HG02840 (cell line): ENCODE results near the gene COL7A1.
"Not testable (repeated sequence)": the region's sequence is repeated elsewhere in the genome, so short reads cannot be mapped to it uniquely, and the experiment has no call there.

Experiments
- ATAC-seq: cut with Tn5 transposase; IDR thresholded peaks from one replicate; pipeline ENCODE4 v1.9.1; 2021; ENCODE audit warnings: mild to moderate bottlenecking, moderate library complexity, moderate number of reproducible peaks; ENCODE audit not compliant: unreplicated experiment, low FRiP score

The COL7A1 gene

DNA sequence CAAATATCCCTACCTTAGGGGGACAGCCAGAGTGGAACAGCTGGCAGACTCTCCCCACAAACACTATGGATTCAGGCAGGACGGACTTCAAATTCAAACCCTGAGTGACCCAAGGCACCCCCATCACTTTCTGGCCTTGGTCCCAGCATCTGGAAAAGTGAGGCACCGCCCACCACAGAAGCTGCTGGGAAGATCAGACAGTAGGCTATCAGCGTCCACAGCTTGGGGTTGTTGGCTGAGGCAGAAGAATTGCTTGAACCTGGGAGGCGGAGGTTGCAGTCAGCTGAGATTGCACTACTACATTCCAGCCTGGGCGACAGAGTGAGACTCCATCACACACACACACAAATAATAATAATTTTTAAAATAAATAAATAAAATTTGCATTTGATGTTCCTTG is 47.0 kb downstream of the COL7A1 start:
- ATAC-seq: no peak

DNA sequence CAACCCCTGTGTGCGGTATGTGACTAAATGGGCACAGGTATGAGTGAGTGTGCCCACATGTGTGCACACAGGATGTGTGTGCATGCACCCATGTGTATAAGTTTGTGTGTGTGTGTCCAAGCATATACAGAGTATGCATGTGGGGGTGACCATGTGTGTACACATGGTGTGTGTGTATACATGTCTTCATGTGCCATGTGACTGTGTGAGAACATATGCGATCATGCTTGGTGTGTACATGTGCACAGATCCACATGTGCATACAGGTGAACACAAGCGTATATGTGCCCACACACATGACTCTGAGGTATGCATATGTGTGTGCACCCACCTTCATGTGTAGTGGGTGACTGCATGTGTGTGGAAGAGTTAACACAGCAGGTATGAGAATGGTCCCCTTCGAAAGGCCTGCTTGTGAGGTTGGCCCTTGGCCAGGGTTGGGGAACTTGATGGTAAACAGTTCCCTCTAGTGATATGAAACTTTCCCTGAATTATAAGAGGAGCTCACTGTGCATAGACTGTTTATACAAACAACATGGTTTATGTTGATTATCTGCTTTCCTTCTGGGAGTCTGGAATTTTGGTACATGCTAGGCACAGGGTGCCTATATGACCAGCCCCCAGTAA is 48.8 kb downstream of the COL7A1 start:
- no peak for ATAC-seq

DNA sequence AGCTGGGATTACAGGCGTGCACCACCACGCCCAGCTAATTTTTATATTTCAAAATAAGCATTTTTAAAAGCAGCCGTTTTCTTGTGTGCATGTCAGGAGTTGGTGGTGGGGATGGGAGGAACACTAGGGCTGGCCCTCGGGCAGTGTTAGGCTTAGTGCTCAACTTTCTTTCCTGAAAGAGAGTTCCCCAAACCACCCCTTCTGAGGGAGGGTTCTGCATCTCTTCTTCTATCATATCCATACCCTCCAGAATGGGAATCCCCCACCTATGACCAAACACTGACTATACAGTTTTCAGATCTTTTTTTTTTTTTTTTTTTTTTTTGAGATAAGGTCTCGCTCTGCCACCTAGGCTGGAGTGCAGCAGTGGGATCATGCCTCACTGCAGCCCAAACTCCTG is 51.0 kb downstream of the COL7A1 start:
- no peak for ATAC-seq

DNA sequence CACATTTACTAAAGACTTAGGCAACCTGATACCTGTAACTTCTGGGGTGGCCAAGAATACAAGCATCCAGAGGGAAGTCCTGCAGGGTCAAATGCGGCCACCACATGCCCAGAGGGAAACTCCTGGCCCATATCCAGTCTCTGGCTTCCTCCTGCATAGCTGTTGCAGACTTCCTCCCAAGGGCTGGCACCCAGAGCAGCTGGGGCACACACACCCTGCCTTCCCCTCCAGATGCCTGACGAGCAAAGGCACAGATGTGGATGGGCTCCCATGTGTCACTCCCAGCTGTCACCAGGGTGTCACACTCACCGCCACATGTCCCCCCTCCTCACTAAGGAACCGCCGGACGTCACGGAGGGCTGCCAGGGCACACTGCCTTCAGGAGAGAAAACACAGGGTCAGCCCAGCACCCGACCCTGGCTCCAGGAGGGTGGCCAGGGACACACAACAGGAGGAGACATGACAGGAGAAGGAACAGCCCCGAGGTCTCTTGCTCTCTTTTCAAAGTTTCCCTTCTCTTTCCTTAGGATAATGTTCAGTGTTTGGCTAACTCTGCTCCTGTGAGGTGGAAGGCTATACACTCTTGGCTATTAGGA is 51.8 kb downstream of the COL7A1 start:
- no peak for ATAC-seq

DNA sequence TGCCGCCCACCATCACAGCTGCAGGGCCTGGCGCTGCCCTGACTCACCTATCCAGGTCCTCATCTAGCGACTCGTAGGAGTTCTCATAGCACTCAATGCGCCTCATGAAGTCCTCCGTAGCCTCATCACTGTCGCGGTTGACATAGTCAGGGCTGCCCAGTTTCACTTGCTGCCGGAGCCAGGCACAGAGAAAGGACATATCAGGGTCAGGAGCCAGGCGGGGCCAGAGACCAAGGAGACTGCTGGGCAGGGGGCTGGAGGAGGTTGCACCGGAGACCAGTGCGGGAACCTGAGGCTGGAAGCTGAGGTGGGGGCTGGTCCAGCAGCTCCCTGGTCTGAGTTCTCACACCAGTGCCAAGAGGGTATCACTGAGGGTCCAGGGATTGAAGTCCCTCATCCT is 56.7 kb downstream of the COL7A1 start:
- no peak for ATAC-seq

DNA sequence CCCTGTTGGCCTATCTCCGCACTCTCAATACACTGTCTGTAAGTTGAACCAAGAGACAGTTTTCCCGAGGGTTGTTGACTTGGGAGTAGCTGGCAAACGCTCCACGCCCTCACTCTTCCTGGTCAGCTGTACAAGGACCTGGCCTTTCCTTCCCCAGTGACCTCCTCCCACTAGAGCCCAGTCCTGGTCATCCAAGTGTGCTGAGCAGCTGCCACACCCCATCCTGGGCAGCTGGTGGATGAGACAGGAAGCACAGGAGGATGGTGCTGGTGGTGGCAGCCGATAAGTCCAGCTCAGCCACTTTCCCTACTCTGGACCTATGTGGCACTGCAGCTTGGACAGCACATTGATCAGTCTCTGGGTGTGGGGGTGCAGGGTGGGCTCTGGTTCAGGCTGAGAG is 58.3 kb downstream of the COL7A1 start:
- no peak for ATAC-seq

DNA sequence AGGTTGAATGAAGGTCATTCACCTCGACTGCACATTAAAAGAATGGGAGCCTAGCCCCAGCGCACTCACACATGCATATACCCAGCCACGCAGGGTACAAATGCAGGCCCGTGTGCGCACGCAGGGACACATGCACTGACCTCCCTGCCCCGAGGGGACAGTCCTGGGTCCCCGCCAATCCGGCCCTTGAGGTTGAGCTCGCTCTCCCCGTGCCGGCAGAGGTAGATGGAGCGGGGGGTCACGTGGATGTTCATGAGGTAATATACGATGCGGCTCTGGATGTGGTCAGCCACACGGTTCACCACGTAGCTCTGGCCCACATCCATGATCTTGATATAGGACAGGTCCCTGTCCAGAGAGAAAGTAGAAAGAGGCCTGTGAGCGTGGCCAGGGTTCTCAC is 59.0 kb downstream of the COL7A1 start:
- ATAC-seq: no peak

DNA sequence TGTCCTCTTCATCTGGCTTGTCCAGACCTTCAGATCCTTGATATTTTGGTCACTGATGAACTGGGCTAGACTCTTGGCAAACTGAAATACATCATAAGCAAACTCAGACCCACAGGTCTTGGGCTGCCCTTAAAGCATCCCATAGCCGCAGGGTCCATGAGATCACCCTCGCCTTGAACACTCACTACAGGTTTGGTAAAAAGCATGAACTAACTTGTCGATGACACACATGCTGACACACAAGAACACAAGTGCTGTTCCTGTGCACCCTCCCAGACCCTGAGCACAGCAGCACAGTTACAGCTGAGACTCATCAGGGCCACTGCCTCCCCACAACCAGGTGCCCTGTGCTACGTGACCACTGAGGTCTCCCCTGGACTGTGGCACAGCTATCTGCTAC is 59.6 kb downstream of the COL7A1 start:
- ATAC-seq: no peak

DNA sequence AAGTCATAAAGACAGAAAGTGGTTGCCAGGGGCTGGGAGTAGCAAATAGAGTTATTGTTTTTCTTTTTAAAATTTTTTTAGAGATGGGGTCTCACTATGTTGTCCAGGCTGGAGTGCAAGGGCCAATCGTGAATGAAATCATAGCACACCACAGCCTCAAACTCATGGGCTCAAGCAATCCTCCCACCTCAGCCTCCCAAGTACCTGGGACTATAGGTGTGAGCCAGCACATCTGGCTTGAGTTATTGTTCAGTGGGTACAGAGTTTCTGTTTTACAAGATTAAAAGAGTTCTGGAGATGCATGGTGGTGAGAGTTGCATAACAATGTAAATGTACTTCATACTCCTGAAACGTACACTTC is 62.2 kb downstream of the COL7A1 start:
- no peak for ATAC-seq

DNA sequence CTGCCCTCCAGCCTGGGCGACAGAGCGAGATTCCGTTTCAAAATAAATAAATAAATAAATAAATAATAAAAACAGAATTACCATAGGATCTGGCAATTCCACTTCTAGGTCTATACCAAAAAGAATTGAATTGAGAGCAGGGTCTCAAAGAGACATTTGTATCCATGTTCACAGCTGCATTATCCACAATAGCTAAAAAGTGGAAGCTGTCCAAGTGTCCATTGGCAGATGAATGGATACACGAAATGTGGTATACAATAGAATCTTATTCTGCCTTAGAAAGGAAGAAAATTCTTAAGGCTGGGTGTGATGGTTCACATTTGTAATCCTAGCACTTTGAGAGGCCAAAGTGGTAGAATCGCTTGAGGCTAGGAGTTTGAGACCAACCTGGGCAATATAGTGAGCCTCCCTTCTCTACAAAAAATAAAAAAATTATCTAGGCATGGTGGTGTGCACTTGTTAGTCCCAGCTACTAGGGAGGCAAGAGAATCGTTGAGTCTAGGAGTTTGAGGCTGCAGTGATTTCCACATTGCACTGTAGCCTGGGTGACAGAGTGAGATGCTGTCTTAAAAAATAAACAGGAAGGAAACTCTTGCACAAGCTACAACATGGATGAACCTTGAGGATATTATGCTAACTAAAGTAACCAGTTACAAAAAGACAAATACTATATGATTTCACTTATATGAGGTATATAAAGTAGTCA is 62.7 kb downstream of the COL7A1 start:
- ATAC-seq: no peak

DNA sequence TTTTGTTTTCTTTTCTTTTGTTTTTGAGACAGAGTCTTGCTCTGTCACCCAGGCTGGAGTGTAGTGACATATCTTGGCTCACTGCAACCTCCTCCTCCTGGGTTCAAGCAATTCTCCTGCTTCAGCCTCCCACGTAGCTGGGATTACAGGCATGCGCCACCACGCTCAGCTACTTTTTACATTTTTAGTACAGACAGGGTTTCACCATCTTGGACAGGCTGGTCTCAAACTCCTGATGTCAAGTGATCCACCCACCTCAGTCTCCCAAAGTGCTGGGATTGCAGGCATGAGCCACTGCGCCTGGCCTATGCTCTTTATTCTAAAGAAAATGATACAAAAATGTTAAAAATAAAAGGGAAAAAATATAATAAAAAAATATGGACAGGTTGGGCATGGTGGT is 64.4 kb downstream of the COL7A1 start:
- ATAC-seq: not testable (repeated sequence)

DNA sequence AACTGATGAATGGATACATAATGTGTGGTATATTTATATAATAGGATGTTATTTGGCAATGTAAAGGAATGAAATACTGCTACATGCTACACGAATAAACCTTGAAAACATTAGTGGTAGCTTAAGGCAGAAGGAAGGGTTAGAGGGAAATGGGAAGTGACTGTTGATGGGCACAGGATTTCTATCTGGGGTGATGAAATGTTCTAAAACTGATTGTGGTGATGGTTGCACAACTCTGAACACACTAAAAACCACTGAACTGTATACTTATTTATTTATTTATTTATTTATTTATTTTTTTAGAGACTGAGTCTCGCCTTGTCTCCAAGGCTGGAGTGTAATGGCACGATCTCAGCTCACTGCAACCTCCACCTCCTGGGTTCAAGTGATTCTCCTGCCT is 66.4 kb downstream of the COL7A1 start:
- no peak for ATAC-seq

DNA sequence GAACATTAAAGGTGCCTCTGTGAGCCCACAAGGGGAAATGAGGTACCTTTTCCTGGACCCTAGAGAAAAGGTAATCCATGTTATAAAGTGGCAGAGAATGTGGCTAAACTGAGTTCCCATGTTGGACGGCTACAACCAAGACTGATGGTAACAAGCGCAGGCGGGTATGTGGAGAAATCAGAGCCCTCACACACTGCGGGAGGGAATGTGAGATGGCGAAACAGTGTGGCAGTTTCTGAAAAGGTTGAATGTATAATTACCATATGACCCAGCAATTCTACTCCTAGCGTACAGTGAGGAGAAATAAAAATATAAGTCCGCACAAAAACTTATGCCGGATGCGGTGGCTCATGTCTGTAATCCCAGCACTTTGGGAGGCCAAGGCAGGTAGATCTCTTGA is 67.1 kb downstream of the COL7A1 start:
- ATAC-seq: no peak

DNA sequence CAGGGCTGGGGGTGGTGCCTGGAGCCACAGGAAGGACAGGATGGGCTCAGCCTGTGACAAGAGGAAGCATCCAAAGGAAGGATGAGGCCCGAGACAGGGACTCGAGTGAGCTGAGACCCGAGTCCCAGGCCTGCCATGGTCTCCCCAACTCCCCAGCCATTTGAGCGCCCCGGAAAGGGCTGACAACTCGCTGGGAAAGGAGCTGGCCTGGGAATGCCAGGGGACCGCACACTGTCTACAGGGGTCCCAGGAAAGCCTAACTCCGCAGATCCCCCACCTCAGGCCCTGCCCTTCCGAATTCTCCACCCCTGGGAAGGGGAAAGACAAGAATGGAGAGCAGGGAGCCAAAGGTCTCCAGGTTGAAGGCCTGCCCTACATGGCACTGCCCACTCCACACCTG is 70.2 kb downstream of the COL7A1 start:
- ATAC-seq: no peak

DNA sequence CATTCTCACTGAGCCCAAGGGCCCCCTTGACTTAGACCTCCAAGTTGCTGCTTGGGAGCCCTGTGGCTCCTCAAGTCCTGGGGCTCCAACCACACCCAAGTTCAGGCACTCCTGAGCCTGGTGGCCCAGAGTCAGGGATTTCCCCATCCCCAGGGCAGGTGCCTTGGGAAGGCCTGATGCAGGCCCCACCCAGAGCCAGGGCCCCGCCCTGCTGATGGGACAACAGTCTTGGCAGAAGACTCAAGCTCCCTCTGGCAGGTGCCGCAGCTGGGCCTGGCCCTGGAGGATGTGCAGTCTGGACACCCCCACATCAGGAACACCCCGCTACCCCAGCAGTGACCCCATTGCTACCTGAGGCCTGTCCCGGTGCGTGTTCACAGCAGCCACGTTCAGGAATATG is 73.5 kb downstream of the COL7A1 start:
- ATAC-seq: no peak

DNA sequence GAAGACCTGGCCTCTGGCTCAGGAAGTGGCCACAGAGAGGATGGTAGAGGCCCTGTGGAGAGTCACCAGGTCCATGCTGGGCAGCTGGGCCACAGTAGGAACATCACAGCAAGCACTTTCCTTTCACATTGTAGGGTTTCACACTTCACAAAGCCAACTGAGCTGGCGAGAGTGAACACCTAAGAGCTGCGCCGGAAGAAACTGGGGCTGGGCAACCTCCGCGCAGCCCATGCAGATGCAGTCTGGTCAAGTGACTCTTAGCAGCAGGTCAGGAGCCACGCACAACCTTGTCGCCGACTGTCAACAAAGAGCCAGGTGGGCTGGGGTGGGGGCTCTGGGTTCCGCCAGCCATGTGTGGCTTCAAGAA is 75.9 kb downstream of the COL7A1 start:
- no peak for ATAC-seq

DNA sequence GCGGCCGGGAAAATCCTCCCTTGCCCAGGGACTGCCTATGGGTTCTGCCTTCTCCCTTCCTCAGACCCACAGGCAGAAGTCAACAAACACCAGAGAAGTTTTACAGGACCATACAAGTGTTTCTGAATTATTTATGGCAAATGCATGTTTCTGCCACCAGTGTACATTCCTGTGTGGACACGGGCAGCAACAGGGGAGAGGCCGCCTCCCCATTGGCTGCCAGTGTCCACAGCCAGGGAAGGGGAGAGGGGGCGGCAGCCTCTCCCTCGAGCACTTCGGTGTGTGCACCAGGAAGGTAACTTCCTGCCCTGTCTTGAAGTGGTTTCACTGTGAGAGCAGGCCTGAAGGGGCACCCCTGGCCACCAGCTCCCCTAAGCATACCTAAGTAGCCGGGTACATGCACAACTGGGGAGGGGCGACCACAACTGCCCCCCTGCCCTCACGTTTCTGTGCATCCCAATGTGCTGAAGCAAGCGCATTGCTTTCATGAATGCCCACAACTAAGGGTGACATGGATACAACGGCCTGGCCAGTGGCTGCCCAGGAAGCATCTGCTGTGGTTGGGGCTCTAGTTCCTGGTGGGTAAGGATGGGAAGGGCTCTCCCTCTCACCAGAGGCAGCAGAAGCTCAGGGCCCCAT is 76.4 kb downstream of the COL7A1 start:
- ATAC-seq: no peak

DNA sequence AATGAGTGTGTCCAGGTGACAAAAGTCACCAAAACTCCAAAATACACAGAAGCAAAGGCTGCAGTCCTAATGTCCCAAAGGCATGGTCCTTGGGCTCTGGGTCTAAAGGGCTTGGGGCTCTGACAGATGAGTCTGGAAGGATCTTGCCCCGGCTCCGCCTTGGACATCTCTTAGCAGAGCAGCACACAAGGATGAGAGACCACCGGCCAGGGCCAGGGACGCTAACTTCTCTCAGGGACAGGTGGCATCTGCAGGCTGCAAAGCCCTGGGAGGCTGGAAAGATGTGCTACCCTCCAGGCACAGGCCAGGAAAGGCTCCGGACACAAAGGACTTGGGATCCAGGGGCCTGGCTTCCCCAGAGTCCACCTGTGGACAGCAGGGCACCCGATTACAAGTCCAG is 77.1 kb downstream of the COL7A1 start:
- no peak for ATAC-seq

DNA sequence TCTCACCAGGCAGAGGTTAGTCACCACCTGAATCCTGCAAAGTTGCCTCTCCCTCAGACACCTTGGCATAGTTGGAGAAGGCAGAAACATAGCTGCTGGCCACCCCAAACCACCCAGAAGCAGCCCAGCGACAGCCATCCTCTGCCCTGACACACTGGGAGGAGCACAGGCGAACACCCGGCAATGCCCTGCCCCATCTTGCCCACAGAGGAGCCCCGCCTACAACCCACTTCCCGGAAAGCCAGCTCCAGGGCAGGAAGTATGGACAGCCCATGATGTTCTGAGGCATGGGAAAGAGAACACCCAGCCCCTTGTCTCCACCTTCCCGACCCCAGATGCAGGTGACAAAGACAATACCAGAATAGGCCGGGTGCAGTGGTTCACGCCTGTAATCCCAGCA is 78.6 kb downstream of the COL7A1 start:
- no peak for ATAC-seq

DNA sequence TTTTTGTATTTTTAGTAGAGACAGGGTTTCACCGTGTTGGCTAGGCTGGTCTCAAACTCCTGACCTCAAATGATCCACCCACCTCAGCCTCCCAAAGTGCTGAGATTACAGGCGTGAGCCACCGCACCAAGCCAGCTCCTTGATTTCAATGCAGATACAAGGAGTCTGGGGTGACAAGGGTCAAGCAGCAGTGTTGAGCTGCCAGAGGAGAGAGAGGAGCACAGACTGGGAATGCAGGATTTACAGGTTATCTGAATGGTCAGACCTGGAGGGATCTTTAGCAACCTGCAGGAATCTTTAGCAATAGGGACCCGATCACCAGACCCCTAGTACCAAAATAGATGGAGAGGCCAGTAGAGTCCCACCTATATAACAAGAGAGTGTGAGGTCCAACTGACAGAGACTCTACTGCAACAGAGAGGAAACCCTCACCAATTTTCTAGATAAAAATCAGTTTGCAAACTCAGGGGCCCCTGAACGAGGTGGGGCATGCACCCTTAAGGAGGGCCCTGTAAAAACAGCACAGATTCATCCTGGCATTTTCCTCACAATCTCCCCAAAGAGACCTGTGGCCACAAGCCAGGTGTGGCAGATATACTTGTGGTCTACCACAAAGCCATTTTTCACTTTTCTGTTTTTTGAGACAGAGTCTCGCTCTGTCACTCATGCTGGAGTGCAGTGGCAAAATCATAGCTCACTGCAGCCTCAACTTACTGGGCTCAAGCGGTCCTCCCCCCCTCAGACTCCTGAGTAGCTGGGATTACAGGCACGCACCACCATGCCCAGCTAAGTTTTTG is 80.5 kb downstream of the COL7A1 start:
- ATAC-seq: no peak
